CD4-positive, alpha-beta T cell treated with Interleukin-17A for 1 hour (primary cell): ENCODE results near the gene SLC18B1.
"Not testable (repeated sequence)": the region's sequence is repeated elsewhere in the genome, so short reads cannot be mapped to it uniquely, and the experiment has no call there.

ENCODE experiments used
- DNase-seq: peaks from one replicate; pipeline ENCODE4 v3.0.0-alpha.2; 2020

SLC18B1 gene

GRCh38 chr6:132798869-132799538 is 567 bp upstream of the SLC18B1 start:
- peak; percentile 82 for DNase-seq

DNA sequence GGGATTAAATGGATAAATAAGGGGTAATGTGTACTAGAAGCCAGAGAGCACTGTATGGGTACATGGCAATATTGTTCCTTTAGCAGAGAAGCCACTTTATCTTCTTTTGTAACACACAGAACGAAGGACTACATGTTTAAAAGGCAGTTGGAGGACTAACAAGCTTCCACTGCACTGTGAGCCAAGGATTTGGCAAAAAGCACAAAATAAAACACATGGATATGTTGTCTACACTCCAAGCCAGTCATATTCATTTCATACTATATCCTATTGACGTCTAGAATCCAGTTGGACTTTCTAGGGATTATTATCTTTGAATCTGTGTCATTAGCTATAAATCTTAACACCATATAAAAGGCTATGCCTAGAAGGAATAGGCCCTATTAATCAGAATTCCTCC is 3.0 kb downstream of the SLC18B1 start:
- DNase-seq = no peak

- no peak for DNase-seq
Observed at GRCh38 chr6:132792510-132792909, 5.9 kb downstream of the SLC18B1 start.

GRCh38 chr6:132790450-132790849 is 8.0 kb downstream of the SLC18B1 start:
- DNase-seq = no peak

GRCh38 chr6:132789396-132789776 is 9.1 kb downstream of the SLC18B1 start:
- no peak for DNase-seq

DNA sequence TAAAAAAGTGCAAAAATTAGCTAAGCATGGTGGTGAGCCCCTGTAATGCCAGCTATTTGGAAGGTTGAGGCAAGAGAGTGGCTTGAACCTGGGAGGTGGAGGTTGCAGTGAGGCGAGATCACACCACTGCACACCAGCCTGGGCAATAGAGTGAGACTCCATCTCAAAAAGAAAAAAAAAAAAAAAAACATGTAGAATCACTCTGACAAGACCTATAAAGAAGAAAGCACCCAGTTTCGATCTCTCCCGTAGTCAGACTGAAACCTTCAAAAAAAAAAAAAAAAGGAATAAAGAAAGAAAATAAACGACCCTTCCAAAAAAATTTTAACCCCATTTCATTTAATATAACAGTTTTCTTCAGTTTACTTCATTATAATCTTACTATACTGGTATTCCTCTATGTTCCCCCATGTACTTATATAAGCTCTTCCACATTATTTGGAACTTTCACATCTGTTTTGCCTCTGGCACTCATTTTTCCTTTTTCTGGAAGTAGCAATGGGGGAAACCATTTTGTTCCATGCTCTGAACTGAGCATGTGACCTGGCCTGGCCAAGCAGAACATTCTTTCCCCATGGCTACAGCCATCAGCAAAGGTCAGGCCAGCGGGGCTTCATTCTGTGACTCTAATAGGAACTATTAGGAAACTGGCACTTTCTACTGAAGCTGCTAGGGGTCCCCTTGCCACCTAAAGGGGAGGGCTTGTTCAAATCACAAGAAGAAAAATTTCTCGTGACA is 9.6 kb downstream of the SLC18B1 start:
- no peak for DNase-seq

- no peak for DNase-seq
Observed at GRCh38 chr6:132785936-132786335, 12.5 kb downstream of the SLC18B1 start.

DNA sequence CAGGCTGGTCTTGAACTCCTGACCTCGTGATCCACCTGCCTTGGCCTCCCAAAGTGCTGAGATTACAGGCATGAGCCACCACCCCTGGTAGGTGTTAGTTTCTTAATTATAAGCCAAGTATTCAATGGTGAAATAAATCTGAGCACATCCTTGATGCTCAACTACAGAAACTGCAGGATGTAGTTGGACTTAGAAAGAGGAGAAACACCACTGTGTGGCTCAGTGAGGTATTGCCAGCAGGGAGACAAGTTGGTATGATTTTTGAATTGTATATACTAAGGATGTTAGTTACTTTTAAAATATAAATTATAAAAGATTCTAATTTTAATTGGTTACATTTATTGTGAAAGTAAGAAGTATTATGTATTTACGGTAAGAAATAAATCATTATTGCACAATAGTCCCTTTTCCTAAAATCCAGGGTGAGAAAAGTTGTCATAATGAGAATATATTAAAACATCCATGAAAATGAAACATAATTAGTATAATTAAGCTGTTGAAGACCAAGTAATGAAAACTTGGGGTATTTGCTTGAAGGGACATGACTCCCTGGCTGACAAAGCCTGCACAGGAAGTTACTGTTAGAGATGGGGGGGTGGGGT is 17.6 kb downstream of the SLC18B1 start:
- DNase-seq = no peak

DNA sequence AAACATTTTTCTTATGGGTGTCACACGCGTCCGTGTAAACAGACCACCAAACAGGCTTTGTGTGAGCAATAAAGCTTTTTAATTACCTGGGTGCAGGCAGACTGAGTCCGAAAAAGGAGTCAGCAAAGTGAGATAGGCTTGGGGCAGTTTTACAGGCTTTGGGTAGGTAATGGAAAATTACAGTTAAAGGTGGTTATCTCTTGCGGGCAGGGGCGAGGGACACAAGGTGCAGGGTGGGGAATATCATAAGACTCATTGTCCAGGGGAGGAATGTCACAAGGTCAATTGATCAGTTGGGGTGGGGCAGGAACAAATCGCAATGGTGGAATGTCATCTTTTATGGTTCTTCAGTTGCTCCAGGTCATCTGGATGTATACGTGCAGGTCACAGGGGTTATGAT is 20.6 kb downstream of the SLC18B1 start:
- not testable (repeated sequence) for DNase-seq

- peak; percentile 12 for DNase-seq
Observed at GRCh38 chr6:132768051-132768517, 30.4 kb downstream of the SLC18B1 start.

DNA sequence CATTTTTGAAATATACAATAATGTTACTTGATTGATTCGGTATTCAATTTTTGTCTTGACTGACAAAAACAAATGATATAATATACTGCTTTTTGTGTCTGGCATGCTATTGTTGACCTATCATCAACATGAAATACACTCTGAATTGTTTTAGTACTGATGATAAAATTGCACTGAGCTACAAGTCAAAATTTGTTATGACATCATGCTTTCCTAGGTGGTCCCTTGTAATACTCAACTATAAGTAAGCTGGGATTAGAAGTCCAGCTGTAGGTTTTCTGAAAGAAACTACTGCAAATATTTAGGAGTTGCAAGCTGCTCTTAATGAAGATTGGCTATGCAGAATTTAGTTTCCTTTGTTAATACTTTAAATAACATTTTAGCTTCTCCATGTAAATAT is 32.9 kb downstream of the SLC18B1 start:
- no peak for DNase-seq

GRCh38 chr6:132764370-132764769 is 34.1 kb downstream of the SLC18B1 start:
- DNase-seq = no peak

DNA sequence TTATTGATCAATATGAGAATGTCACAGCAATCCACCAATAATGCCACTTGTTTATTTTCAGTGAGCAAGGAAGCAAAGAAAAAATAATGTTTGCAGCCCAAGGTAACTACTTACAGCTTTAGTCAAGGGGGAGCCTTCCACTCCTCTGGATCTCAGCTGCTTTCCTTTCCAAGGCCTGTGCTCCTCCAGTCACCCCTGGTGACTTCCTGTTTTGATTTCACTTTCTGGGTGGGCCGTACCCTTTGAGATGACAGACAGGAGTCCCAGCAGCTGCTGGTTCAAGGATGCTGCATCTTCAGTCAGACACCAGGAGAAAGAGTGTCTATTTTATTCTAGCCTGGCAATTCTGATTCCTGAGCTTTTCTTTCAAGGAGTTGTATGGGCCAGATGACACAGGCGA is 35.2 kb downstream of the SLC18B1 start:
- peak; percentile 64 for DNase-seq

- no peak for DNase-seq
Observed at GRCh38 chr6:132760256-132760655, 38.2 kb downstream of the SLC18B1 start.

DNA sequence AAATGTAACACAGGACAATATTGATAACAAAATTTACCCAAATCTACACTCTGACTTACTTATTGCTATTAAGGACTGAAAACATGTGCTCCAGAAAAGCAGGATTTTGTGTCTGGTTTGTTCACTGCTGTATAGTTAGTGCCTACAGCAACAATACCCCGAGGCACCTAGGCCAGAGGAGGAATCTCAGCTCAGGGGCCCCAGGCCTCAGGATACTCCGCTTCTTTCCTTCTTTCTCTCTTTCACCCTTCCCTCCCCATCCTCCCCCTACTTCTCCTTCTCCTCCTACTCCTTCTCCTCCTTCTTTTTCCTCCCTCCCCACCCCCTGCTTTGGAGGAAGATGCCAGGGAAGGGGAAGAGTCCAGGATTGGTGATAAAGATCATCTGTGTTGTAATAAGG is 39.7 kb downstream of the SLC18B1 start:
- DNase-seq = no peak

GRCh38 chr6:132752255-132752654 is 46.2 kb downstream of the SLC18B1 start:
- DNase-seq = no peak

- no peak for DNase-seq
Observed at GRCh38 chr6:132751828-132752227, 46.6 kb downstream of the SLC18B1 start.

DNA sequence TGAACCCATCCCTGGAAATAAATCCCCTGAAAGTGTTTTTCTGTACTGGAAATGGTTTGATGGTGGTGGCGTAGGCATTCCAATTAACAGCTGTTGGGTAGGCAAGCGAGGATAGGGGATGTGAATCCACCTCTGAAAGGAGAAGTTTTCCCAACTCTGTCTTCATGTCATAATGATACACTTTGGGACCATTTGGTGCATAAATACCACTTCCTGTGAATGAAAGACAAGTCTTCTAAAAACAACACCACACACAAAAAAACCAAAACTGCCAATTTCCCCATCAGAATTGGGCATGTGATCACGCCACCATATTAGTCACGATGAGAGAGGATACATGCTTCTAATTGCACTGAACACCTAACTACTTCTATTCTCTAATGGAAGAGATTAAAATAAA is 47.1 kb downstream of the SLC18B1 start:
- DNase-seq = no peak

DNA sequence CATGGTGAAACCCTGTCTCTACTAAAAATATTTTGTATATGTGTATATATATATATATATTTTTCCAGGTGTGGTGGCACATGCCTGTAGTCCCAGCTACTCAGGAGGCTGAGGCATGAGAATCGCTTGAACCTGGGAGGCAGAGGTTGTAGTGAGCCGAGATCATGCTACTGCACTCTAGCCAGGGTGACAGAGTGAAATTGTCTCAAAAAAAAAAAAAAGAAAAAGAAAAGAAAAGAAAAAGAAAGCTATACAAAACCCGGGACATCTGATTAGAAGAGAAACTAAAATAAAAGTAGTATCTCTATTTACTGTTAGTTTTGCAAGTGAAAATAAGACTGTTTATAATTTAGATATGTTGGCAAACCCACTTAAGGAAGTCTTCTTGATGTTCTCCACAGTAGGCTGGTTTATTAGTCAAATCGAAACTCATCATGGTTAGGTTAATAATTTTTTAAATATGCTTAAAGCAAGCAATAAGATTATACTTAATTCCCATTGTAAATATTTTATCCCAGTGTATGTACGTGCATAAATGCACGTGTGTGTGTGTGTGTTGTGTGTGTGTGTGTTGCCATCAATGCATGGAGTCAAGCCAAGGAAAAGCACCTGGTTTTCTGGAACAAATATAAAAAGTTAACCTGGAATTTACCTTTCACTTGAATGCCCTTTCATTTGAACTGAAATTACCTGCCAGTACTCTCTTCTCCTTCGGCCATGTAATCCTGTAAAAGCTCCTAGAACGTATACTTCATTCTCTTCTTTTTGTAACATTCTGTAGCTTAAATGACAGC is 47.8 kb downstream of the SLC18B1 start:
- no peak for DNase-seq

DNA sequence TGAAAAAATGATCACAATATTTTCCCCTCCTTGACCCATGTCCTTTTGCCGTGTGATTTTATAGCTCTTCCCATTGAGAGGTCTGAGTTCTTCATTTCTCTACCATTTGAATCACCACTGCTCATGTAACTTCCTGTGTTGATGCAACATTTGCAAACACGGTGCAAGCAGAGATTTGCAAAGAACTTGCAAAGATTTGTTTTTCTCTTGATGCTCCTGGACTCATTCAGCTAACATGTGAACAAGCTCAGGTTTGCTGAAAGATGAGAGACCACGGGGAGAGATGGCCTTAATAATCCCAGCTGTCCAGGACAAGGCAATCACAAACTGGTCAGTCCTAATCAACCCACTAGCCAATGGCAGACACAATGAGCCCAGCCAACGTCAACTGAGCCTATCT is 49.3 kb downstream of the SLC18B1 start:
- DNase-seq = no peak

DNA sequence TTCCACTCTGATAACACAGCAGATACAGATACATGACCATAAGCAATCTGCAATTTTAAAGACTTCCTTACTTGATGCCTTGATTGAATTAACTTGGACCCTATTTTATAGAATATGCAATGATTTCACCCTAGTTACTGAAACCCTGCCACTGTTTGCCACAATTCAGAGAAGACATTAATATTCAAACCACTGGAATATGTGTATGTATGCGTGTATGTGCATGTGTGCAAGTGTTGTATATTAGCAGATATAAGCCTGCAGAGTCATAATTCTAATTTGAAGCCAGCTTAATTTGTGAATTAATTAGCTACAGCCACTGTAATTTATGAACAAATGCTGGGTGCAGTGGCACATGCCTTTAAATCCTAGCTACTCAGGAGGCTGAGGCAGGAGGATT is 50.0 kb downstream of the SLC18B1 start:
- DNase-seq = no peak

GRCh38 chr6:132746048-132746447 is 52.4 kb downstream of the SLC18B1 start:
- DNase-seq = no peak

DNA sequence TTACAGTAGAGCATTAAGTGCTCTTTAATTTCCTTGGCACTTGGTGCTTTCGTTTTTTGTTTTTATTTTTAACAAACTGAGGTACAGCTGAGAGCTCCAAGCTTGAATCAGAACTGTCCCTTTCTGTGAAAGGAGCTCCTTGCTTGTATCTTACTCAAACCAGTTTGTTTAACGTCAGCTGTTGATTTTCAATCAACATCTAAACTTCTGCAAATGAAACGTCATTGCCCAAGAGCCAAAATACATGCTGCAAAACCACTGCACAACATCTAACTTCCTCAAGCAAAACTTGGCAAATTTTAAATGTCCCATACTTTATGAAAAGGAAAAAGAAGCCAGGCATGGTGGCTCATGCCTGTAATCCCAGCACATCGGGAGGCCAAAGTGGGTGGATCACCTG is 55.9 kb downstream of the SLC18B1 start:
- no peak for DNase-seq
